H1 (cell line): ENCODE measurements around the gene SLITRK3. TPM values are rescaled to one million over a fixed set of nuclear protein-coding genes. Genes with fewer than 3 reads are reported as not detected.

ENCODE experiments used
- CHD7 ChIP-seq: fragments of 300-600 bp; sonication (generic); IDR thresholded peaks from 2 replicates; pipeline ENCODE4 v1.7.1; 2012; ENCODE audit warnings: low read length, moderate library complexity, mild to moderate bottlenecking, inconsistent platforms; ENCODE audit not compliant: insufficient replicate concordance
- CTCF ChIP-seq, 3 experiments: IDR thresholded peaks; 1 replicate in 2 of 3; 2 replicates in 1 of 3; pipeline versions ENCODE4 v1.5.1 to v1.6.1; 2011; ENCODE audit warnings: low read length in 3 of 3, mild to moderate bottlenecking in 3 of 3, inconsistent platforms in 2 of 3, low read depth in 1 of 3, moderate library complexity in 1 of 3; ENCODE audit not compliant: insufficient read depth in 1 of 3; ENCODE audit errors: control extremely low read depth in 1 of 3
- KDM5A ChIP-seq: fragments of 200-600 bp; IDR thresholded peaks from 2 replicates; pipeline ENCODE4 v1.7.1; 2012; ENCODE audit warnings: mild to moderate bottlenecking, low read length, inconsistent platforms, mixed read lengths
- POU5F1 ChIP-seq: IDR thresholded peaks from 2 replicates; pipeline ENCODE4 v1.6.1; 2011; ENCODE audit warnings: low read depth, mild to moderate bottlenecking, low read length, moderate library complexity
- RFX5 ChIP-seq: IDR thresholded peaks from 2 replicates; pipeline ENCODE4 v1.6.1; 2011; ENCODE audit warnings: low read depth, low read length, improper control_type of control experiment, borderline replicate concordance
- polyA plus RNA-seq, 7 experiments: library from polyadenylated mRNA; depleted of rRNA in 3 of 7; stranded (reverse) in 5 of 7; unstranded in 2 of 7; fragments of >200 nt in 5 of 7; fragments of 200-250 nt in 2 of 7; gene quantifications; 1 replicate in 5 of 7; 2 replicates in 1 of 7; 4 replicates in 1 of 7; pipeline versions ENCODE4 v1.2.1 to v1.2.3, GENCODE V29; 2011 to 2013; ENCODE audit warnings: missing spikeins in 2 of 7, mixed read lengths in 2 of 7
- total RNA-seq: library from RNA; stranded (reverse); fragmentation: NEBNext Ultra II Directional; extraction: Animal tissue kit (Norgen Biotek cat#: 25700); gene quantifications from 2 replicates; pipeline ENCODE4 v1.2.1, GENCODE V29; 2021

Gene SLITRK3
- total and polyA plus RNA-seq, 2 of the 8 experiments (the other 6 are each of a cell fraction or from before 2014, with no cell fraction given) = 0.71 to 3.4 TPM

GRCh38 chr3:165243597-165243996 is 47.4 kb upstream of the SLITRK3 start (continued):
- TF ChIP-seq CHD7 = no peak
- no peak for TF ChIP-seq POU5F1
- TF ChIP-seq RFX5 = no peak
- no peak for TF ChIP-seq CTCF (IDR thresholded peaks at IDR 0.05; ENCODE audit: control extremely low read depth in 1 of 3, insufficient read depth in 1 of 3, low read depth in 1 of 3, low read length in 3 of 3)
- TF ChIP-seq KDM5A = no peak
